NCI-H2196 treated with DMSO at 0.1 percent for 48 hours (cell line): Measurements from ENCODE around the gene RNF5.
"Not testable (repeated sequence)": the region's sequence is repeated elsewhere in the genome, so short reads cannot be mapped to it uniquely, and the experiment has no call there.

Experiments used
- DNase-seq: peaks from one replicate; lab custom pipeline; 2025; ENCODE audit not compliant: unreplicated experiment; lab: John Stamatoyannopoulos, UW

Gene RNF5

DNA sequence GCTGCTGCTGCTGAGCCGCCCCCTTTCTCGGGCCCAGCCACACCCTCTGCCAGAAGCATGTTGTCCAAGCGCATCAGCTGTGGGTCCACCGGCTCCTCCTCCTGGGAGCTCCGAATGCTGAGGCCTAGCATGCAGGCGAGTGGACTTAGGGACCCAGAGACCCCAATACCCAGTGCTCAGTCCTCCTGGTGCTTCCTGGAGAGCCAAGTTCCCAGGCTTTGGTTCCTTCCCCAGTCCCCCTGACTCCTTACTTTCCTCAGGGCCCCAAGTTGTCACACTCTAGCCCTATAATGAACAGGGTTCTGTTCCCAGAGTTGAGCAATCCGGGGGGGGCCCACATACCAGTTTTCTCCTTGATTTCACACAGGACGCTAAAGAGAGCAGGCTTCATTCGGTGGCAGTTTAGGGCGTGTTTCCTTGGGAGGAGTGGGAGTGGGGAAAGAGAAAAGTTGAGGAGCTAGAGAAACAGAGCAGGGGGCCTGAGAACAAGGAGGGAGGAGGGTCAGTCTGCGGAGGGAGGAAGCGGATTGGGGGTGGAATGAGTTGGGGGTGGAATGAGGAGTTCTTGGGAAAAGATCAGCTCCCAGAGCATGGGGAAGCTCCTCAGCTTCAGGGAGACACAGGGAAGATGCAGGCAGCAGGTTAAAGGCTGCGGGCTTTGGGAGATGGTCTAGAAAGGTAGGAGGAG lies 10.3 kb downstream of the RNF5 start:
- DNase-seq: no peak

DNA sequence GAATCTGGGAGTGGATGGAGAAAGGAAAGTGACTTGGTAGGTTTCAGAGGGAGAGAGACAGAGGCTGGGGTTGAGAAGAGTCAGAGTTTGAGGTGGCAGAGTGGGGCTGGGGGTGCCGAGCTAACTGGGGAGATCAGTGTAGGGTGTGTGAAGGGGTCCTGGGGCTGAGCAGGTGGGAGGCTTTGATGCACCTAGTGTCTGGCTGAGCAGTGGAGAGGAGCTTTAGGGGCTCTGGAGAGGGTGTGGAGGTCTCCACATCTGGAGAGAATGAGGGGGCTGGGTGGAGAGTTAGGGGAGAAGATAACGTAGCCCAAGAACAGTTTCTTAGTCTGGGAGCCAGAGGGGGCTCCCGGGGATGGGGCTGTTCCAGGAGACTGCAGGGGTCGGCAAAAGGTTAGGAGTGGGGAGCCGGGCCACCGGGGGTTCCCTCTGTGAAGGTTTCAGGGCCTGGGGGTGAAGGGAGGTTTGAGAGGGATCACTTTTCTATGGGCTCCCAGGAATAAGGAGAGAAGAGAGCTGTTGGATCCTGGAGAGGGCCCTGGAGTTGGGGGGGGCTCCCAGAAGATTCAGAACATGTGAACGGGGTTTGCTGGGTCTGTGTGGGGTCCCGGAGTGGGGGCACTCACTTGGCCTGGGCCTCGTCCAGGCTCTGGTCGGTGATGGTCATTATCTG lies 11.0 kb downstream of the RNF5 start:
- DNase-seq: no peak

DNA sequence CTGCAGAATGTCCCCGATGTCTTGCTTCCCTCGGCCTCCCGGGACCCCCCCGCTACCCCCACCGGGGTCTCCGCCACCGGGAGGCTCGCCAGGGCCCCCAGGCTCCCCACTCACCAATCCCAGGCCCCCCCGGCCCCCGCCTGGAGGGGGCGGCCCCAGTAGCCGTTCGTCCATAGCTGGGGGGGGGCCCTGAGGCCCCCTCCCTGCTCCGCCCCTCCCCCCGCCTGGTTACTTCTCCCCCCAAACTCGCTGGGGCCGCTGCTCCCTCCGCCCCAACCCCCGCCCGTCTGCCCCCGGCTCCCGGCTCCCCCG lies 11.5 kb downstream of the RNF5 start:
- DNase-seq: no peak

DNA sequence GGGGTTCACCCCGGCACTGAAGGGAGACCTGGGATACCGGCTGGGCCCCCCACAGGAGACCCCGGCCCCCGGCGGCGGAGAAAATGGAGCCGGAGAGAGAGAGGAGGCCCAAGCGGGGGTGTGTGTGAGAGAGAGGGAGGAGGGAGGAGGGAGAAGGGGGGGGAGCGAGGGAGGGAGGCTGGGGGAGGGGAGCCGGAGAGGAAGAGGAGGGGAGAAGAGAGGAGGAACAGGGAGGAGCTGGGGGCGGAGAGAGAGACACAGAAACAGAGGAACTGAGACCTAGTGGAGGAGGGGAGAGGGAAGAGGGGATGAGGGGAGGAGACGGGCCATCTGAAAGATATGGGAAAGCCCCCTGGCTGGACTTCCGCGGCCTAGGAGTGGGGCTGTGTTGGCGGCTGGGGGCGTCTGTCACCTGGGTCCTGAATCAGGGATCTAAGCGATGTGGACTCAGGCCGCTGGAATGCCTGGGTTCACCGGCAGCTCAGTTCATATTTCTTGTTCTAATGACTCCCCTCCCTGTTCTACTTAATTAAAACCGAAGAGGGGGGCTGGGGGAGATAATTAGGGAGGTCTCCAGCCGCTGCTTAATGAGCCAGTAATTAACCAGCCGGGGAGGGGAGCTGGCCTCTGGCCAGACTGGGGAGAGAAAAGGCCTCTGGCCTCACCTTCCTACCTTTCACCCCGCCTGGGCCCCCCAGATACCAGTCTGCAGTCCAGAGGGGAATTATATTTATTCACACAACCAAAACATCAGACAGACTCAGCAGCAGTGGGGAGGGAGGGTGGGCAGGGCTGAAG lies 12.0 kb downstream of the RNF5 start, which contains the start of gene PBX2:
Gene PBX2 (minus strand): TSS at position 149 of the 798 bp plus-strand sequence. CDS start 287 bp downstream, outside the sequence.
- peak; percentile 70 for DNase-seq

DNA sequence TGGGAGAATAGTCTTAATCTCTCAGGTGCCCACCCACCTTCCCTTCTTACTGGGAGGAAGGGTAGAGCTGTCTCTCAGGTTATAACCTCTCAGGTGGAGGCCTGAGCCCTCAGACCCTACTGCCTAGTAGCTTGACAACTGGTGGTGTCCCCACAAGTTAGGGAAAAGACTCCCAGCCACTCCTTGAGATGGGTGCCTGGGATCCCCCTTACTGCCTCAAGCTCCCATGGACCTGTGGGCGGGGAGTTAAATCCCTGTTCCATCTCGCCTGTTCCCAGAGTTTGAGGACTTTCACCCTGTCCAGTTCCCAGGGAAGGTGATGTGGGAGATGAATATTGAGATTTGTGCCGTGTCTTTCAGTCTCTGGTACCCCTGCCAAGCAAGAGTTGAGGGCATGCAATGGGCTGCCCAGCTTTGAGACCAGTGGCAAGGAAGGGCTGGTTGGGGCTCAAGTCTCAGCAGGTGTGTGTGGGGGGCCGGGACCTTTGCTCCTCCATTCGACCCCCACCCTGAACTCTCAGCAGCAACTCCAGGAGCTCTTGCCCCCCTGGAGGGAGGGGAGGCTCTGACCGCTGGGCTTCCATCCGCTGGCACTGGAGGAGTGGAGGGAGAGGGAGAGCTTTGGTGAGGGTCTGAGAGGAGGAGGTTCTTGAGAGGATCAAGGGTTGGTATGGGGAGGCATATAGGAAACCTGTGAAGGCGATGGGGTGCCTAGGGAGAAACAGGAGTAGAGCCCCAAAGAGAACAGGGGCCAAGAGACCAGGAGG lies 12.9 kb downstream of the RNF5 start:
- DNase-seq: no peak

DNA sequence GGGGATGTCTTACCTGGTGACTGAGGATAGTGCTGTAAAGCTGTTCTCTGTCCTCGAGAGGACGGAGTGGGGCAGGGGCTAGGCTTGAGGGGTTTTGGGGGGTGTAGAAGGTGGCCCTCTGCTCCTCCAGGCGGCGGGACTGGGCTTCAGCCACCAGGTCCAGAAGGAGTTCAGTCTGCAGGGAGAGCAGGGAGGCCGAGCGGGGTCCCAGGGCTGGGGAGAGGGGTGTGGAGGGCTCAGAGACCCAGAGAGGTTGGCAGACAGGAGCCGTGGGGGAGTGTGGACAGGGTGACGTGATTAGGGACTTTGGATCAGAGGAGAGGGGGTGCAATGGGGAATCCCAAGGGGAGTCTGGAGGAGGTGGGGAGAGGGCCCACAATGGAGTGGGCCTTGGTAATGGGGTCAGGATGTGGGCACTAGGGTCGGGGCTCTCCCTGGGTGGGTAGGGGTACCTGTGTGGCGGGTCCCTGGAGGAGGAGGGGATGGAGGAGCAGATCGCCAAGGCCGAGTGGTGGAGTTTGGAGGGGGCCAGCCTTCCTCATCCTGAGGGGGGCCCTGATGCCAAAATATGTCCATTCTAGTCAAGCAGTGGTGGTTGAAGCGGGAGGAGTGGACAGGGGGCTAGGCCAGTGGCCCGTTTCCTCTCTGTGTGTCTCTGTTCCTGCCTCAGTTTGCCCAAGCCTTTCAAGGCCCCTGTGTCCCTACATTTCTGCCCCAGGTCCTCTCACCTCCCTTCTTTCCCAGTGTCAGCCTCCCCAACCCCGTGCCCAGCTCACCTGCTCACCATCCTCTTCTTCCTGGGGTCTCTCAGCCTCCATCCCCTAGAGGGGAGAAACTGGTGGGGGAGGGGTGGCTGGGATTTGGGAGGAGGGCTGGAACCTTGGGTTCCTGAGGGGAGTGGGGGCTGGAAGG lies 13.7 kb downstream of the RNF5 start:
- DNase-seq: no peak

DNA sequence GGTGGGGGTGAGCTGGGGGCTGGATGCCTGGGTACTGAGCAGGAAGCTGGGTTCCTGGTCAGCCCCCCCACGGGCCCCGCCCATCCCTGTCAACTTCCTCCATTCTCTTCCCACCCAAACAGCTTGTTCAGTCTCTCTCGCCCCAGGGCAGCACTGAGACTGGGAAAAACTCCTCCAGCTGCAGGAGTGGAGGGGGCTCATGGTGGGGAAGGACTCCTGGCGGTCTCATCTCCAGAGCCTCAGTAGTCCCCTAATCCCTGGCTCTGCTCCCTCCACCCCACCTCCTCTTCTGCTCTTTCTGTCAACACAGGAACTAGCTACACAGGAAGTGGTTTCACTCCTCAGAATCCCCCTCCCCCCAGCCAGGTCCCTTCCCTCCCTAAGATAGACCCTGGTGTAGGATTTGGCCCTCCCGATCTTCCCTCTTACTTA lies 14.4 kb downstream of the RNF5 start, which contains the start of gene GPSM3:
Gene GPSM3 (minus strand): TSS at position 36 of the 432 bp plus-strand sequence. CDS start 130 bp downstream, outside the sequence.
- no peak for DNase-seq

DNA sequence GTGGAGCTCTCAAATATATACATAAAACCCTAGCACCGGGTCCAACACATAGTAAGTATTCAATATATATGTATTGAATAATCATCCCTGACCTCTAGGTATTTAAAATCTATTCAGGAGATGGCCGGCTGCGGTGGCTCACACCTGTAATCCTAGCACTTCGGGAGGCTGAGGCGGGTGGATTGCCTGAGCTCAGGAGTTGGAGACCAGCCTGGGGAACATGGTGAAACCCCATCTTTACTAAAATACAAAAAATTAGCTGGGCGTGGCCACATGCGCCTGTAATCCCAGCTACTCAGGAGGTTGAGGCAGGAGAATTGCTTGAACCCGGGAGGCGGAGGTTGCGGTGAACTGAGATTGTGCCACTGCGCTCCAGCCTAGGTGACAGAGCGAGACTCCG lies 14.9 kb downstream of the RNF5 start:
- not testable (repeated sequence) for DNase-seq

DNA sequence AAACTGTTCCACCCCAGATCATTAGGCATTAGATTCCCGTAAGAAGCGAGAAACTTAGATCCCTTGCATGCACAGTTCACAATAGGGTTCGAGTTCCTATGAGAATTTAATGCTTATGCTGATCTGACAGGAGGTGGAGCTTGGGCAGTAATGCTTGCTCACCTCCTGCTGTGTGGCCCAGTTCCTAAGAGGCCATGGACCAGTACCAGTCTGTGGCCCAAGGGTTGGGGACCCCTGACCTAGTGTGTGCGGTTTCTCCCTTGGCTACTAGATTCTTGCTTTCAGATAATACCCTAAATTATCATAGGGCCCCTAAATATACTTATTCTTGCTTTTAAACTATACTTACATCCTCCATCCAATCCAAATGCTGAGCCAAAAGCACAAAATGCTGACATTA lies 16.2 kb downstream of the RNF5 start:
- DNase-seq: no peak

DNA sequence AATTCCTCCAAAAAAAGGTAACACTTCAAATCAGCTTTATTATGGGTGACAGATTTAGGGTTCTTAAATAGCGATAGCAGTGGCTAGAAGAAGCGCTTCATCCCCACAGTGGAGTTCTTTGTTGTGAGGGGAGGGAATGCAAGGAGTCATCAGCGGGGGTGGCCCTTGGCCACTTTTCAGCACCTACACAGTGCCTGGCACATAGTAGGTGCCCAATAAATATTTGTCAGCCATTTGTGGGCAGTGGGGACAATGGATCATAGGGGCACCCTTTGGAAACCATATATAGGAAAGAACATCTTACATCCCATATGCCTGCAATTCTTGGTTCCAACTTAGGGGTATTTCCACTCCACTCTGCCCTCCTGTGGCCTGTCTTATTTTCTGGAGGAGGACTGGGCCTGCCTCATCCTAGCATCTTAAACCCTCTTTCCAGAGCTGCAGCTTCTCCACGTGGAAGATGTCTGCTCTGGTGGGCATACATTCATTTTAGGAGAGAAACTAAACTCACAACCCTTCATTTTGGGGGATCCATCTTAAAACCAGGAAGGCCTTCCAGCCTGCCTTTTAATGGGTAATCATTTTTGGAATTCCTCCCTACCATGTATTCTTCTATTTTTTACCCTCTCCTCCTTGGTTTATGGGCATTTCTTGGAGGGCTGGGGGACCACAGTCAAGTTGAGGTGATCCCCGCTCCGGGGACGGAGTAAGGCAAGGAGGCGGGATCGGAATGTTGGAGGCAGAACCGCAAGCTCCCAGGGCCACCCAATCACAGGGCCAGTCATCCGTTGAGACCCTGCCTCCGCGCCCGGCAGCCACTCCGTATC lies 16.8 kb downstream of the RNF5 start:
- peak; percentile 10 for DNase-seq

DNA sequence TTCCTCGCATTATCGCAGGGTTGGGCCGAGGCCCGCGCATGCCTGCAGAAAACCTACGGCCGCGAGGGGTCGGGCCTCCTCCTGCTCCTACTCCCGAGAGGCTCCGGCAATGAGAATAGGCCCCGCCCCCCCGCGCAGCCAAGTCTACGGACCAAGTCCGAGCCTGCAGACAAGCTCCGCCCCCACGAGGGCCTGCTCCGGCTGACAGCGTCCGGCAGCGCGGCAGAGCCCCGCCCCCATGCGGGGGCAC lies 17.4 kb downstream of the RNF5 start:
- peak; percentile 100 for DNase-seq

DNA sequence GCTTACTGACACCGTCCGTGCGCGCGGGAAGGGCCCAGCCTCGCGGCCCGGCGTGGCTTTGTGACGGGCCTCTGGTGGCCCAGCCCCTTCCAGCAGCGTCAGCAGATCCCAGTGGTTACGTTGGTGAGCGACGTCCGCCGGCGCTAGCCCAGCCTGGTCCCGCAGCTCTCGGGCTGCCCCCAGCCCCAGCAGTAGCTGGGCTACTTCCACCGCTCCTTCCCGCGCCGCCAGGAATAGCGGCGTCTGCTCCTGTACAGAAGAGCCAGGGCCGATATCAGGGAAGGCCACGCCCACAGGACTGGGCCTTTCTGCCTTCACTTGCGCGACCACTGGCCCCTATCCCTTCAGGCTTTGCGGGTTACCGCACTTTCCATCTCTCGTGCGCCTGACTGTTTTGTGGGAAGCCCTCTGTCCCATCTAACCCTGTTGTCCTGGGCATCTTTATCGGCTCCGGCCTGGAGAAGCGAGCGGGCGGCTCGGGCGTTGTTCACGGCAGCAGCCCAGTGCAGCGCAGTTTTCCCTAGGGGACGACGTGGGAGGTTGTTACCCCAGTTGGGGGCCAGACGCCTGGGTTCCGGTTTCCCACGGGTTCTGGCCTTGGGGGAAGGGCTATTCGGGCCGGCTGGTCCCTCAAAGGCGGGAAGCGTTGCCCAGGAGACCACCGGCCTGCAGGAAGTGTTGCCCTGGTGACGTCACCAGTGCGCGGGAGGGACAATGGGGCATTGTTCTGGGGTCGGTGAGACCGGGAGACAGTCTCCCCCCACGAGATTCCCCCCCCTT lies 17.9 kb downstream of the RNF5 start:
- peak; percentile 71 for DNase-seq

DNA sequence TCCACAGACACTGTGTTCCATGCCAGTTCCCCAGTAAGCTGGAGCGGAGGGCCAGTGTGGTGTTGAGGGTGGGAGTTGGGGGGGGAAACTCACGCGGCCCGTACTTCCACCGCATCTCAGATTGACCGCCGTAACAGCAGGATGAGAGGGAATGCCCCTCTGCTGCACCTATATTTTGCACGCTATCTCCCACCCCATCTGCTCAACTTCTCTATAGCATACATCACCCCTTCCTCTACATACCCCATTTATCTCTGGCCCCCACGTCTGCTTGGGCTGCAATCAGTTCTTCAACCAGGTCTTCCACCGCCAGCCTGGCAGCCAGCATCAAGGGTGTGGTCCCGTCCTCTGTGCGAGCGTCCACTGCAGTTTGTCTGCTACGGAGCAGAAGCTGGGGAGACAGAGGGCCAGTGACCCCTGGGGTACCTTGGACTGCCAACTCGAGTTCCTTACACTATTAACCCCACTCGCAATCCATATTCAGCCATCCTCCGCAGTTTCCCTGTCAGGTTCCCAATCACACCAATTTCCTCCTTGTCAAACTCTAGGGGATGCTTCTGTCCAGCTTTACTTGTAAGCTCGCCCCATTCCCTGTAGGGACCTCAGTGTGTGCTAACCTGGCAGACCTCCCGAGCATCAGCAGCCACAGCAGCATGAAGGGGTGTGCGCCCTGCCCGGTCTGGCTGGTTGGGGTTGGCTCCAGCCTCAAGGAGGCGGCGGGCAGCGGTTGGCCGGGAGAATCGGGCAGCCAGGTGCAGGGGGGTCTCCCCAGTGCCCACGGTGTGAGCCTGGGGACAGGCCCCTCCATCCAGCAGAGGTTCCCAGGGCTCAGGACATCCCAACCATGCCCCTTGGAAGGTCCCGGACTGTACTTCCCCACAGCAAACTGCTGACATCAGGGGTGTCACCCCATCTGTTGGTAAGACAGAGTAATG lies 18.7 kb downstream of the RNF5 start:
- no peak for DNase-seq

DNA sequence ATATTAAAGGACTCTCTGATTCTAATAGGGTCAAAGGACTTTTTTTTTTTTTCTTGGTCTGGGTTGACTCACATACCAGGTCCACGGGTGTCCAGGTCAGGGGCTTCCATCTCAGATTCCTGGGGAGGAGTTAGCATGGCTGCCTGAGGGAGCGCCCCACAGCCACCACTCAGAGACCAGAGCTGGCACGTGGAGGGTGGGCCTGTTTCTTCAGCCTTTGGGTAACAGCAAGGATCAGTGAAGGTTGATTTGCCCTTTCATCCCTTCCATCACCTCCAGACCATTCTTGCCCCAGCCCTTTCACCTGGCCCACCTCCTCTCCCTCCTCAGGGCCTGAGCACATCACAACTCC lies 20.1 kb downstream of the RNF5 start:
- no peak for DNase-seq

DNA sequence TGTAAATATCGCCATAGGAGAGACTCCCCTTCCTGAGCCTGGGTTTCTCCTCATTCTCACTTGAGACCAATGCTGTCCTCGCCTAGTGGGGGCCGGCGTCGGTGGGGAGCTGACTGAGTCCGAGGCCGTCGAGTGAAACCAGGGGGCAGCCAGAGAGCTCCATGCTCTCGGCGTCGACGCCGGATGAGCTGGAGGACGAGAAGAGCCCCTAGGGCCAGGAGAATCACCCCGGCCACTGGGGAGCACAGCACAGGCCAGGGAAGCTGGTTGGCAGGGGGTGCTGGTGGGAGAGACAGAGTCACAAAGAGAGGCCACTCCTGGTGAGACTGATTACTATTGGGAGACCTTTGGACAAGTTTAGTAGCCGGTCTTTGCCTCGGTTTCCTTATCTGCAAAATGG lies 20.7 kb downstream of the RNF5 start:
- DNase-seq: no peak

DNA sequence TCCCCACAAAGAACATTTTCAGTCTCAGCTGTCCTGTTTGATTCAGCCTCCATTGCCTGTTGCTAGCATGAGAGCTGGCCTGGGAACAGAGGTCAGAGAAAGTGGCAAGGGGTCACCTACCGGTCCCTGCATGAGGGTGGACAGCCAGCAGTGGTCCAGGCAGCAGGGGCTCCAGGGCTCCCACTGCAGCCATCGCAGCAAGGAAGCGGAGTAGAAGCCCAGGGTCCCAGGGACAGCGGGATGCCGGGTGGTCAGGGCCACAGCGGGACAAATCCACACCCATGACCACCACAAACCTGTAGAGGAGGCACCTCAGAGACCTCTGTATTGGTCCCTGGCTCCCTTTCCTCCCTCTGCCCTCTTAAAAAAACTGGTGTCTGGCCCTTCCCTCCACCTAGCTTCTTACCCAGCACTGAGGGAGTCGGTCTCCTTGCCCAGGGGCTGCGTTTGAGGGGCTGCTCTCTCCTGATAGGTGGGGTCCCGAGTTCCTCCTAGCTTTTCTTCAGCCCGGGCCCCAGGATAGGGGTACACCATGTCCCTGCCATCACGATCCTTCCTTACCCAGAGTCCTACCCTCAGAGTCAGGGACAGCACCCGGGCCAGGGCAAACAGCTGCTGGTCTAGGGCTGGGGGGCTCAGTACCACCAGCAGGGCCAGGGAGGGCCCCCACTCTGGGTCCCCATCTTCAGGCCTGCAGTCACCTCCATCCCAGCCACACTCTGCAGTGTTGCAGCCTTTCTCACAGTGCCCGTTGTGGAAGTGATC lies 22.7 kb downstream of the RNF5 start:
- no peak for DNase-seq

DNA sequence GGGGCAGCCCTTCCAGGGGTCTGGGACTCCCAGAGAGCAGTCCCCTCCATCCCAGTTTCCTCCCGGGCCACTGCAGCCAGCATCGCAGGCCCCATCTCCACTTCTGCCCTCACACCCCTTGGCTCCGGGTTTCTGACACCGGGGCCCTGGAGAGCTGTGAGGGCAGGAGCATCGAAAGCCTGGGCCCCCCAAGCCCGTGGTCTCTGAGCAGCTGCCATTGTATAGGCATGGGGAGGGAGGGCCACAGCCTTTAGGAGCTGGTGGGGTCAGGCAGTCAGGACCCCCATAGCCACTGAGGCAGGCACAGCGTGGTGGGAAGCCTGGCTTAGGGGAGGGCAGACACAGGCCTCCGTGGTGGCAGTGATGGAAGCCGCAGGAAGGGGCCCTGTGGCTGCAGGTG lies 24.0 kb downstream of the RNF5 start:
- DNase-seq: no peak
